Erythroblast (primary cell): Measurements from ENCODE around the gene ESPL1.

Source experiments
- GATA1 ChIP-seq: IDR thresholded peaks from 2 replicates; pipeline ENCODE4 v1.6.1; 2011; ENCODE audit warnings: low read depth, mild to moderate bottlenecking, control low read depth, low read length, moderate library complexity
- POLR2A ChIP-seq: IDR thresholded peaks from 2 replicates; pipeline ENCODE4 v1.6.1; 2011; ENCODE audit warnings: mild to moderate bottlenecking, low read length

GRCh38 chr12:53227341-53227740 is 40.8 kb upstream of the ESPL1 start:
- TF ChIP-seq POLR2A (no peak), GATA1 (no peak)
